IPS-18c (cell line): ENCODE measurements around the gene A2M.
"Not testable (repeated sequence)": the region's sequence is repeated elsewhere in the genome, so short reads cannot be mapped to it uniquely, and the experiment has no call there.

Experiments used
- H3K4me3 ChIP-seq: 2 replicates; pipeline ENCODE4 v1.7.0; 2013; ENCODE audit warnings: low read depth, mild to moderate bottlenecking, low read length, moderate library complexity; ENCODE audit not compliant: insufficient read depth
- H3K9me3 ChIP-seq: one replicate; pipeline ENCODE4 v1.6.1; 2013; ENCODE audit warnings: mild to moderate bottlenecking, low read length, moderate library complexity; ENCODE audit not compliant: control insufficient read depth, insufficient read depth

Gene A2M

DNA sequence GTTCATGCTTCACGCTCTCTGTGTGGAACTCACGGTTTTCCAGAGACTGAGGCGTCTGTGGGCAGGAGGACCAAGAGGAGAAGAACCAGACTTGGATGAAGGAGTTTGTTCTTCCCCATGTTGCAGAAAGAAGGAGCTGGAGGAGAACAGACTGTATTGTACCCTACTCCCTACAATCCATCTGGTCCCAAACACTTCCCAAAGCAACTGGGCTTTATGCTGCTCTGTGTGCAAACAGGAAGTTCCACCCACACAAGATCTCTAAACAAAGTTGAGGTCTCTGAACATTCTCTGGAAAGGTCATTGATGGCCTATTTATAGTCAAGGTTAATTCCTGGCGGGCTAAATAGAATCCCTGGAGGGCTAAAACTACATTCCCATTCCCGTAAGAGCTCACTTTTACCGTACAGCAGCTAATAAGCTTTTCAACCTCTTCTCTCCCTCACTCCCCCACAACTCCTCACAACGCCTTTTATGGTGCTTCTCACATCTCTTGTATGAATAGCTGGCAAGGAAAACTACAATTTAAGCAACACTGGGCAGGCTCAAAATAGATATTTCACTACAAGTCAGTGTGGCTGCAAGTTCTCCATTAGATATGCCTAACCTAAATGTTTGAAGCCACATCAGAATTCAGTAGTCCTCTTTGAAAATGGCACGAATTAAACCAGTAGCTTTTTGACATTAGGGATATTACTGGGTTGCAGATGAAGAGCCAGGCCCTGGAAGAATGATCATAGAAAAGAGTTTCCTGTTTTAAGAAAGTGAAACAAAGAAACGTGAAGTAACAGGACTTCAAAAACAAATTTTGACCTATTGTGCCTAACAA lies at the start of gene A2M:
Gene A2M, minus strand, starts transcription at position 189 of the 829 bp plus-strand sequence. Its CDS starts 70 bp downstream, at position 119.
- Histone ChIP-seq H3K9me3 (no peaks in the 10 kb centered on the region), H3K4me3 (no peak within 1 kb of the TSS)

DNA sequence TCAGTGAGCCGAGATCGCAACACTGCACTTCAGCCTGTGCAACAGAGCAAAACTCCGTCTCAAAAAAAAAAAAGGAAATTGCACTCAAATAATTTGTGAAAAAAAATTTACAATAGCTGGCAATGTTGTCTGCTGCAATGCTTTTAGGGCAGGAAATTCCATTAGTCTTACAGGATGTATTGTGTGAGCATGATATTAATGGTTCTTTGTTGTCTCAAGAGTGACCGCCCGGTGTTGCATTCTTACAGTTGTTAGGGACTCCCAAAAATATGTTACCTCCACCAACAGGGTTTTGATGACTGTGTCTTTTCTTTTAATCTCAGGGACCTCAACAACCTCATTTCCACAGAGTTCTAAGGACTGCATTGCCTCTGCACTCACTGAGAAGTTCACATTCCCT lies 47.7 kb upstream of the A2M start:
- Histone ChIP-seq H3K9me3 (no peaks in the 10 kb centered on the region), H3K4me3 (no peak overlapping the region)

DNA sequence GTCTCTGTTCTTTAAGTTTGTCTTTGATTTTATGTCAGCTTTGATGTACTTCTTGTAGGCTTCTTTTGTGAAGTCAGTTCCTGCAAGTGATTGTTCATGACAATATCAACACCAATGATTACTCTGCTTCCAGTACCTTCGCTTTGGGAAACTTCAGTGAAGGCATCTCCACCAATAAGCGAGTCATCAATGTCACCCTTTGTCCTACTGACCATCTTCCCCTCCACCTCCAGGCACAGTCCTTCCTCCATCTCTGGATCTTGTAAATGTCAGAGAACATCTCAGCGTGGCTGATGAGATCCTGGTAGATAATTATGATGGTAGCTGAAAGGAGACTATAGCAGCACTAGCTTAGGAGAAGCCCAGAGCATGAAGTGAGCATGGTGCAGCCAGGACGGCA lies 40.4 kb upstream of the A2M start:
- no peaks in the 10 kb centered on the region for H3K9me3 ChIP-seq
- H3K4me3 ChIP-seq, result no peak overlapping the region

DNA sequence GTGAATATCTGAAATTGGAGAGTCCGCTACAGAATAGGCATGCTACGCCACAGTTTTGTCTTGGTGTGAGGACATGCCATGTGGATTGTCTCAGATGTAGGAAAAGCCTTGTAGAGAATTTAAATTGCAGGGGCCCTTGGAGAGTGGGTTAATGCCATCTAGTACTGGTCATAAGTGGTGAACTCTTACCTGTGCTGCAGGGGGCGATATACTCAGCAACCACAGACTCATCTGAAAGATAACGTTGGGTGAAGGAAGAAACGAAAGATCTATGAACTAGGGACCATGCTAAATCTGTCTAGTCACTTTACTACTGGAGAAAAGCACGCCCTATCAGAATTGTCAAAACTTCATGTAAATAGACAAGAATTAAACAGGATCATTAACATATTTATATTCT lies 33.7 kb upstream of the A2M start:
- H3K4me3 ChIP-seq, result no peak overlapping the region
- H3K9me3 ChIP-seq, result no peaks in the 10 kb centered on the region

DNA sequence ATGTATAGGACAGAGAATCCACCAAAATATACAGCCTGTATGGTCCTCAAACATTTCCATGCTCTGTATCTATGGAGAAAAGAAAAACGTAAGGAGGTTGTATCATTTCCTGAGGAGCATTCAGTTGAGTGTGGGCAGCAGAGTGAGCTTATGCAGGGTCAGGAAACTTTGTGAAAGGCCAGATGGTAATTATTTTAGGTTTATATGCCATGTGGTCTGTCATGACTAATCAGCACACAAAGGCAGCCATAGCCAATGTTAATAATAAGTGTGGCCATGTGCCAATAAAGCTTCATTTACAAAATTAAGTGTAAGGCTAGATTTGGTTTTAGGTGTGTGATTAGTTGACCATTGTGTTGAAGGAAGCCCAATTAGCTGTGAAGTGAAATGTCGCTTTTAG lies 33.2 kb upstream of the A2M start:
- Histone ChIP-seq H3K4me3 (no peak overlapping the region), H3K9me3 (no peaks in the 10 kb centered on the region)

DNA sequence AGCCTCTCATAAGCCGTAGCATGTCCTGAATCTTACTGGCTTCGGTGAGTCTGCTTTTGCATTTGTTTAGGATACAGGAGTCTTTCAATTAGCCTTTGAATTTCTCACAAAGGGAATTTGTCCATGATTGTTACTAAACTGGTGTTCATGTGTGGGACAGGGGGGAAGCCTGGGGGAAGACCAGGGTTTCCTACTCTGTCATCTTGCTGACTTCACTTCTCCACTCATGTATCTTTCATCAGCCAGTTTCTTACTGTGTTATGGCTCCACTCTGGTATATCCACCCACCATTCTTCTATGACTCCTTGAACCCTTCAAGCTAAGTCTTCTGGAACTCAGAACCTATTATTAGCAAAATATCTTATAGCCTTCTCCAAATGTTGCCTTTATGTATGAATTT lies 31.7 kb upstream of the A2M start:
- Histone ChIP-seq H3K4me3 (no peak overlapping the region), H3K9me3 (peaks cover 4% of the 10 kb centered on the region)

DNA sequence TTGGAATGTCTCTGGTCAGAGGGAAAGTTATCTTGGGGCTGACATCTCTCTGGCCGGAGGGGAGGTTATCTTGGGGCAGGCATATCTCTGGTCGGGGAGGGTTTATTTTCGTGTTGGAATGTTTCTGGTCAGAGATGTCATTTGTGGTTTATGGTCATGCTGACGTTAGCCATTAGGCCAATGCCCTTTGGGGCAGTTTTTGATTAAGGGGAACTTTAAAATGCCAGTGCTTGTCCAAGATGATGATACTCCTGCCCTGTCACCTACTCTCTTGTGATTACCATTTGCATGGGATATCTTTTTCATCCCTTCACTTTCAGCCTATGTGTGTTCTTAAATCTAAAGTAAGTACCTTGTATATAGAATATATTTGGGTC lies 29.0 kb upstream of the A2M start:
- peaks cover 4% of the 10 kb centered on the region for H3K9me3 ChIP-seq
- H3K4me3 ChIP-seq, result no peak overlapping the region

DNA sequence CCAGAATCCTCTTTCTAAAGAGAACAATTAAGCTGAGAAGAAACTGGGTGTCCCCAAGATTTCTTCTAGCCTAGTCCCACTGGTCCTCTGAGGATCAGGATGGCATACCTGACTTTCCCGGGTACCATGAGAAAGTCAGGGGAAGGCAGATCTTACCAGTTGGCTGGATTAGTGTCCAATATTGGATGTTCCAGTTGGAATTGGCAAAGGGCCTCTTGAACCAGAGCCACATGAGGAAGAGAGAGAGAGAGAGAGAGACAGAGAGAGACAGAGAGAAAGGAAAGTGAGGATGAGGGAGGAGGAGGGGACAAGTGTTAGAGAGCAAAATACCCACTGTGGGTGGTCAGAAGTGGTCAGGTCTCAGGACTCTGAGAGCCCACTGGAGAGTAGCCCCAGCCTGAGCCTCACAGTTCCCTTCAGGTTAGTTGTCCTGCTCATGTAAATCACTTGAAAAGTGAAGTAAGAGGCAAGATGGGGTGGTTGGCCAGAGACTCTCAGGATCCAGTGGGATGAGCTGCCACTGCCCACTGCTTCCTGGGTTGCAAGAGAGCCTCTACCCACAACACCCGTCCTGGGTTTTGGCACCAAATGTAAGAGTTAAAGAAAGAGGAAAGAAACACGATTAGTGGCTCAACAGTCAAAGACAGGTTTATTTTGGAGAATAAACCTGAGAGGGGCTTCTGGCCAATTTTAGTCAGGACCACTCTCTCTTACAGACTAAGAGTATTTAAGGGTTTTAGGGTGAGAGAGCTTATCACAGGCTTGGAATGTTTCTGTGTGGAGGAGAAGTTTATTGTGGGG lies 28.4 kb upstream of the A2M start:
- H3K4me3 ChIP-seq, result no peak overlapping the region
- peaks cover 4% of the 10 kb centered on the region for H3K9me3 ChIP-seq

DNA sequence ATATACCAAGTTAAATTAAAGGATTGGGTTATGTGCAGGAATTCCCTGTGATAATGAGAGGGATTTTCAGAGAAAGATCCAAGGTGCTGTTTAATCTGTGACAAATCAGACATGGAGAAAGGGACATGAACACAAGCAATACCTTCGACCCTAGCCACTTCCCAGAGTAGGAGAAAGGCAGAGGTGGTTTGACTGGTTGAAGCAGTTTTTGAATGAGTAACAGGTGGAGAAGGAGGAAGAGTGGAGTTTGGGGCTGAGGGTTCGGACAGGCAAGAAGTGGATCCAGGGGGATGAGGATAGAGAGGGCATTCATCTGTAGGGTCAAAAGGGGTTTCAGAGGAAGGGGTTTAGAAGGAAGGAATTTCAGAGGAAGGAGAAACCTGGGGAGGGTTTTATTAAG lies 27.4 kb upstream of the A2M start:
- no peak overlapping the region for H3K4me3 ChIP-seq
- peaks cover 4% of the 10 kb centered on the region for H3K9me3 ChIP-seq

DNA sequence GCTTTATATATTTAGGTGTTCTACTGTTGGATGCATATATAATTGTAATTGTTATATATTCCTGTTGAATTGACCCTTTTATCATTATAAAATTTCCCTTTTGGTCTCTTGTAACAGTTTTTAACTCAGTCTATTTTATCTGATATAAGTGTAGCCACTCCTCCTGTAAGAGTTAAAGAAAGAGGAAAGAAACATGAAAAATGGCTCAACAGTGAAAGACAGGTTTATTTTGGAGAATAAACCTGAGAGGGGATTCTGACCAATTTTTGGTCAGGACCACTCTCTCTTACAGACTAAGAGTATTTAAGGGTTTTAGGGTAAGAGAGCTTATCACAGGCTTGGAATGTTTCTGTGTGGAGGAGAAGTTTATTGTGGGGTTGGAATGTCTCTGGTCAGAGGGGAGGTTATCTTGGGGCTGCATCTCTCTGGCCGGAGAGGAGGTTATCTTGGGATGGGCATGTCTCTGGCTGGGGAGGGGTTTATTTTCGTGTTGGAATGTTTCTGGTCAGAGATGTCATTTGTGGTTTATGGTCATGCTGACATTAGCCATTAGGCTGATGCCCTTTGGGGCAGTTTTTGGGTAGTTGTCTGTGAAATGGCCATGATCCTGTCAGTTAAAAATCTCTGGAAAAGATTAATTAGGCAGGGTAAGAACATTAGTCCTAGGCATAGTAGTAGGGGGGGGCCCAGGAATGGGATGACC lies 24.0 kb upstream of the A2M start:
- not testable (repeated sequence) for H3K4me3 ChIP-seq, H3K9me3 ChIP-seq

DNA sequence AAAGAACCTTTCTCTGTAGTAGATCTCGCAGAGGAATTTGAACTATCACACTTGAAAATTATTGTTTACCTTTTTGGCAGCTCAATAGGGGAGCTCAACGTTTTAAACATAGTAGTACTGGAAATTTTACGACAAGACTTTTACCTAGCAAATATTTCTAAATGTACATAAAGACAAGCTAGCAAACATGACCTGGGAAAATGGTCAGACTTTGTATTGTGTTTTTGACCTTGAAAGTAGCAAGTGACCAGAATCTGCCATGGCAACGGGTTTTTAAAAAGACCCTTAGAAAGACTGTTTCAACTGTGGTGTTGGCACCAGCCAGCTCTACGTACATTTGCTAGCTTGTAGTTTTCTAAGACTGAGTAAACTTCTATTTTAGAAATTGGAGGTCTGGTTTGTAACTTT lies 20.2 kb upstream of the A2M start:
- Histone ChIP-seq H3K4me3 (no peak overlapping the region), H3K9me3 (no peaks in the 10 kb centered on the region)

DNA sequence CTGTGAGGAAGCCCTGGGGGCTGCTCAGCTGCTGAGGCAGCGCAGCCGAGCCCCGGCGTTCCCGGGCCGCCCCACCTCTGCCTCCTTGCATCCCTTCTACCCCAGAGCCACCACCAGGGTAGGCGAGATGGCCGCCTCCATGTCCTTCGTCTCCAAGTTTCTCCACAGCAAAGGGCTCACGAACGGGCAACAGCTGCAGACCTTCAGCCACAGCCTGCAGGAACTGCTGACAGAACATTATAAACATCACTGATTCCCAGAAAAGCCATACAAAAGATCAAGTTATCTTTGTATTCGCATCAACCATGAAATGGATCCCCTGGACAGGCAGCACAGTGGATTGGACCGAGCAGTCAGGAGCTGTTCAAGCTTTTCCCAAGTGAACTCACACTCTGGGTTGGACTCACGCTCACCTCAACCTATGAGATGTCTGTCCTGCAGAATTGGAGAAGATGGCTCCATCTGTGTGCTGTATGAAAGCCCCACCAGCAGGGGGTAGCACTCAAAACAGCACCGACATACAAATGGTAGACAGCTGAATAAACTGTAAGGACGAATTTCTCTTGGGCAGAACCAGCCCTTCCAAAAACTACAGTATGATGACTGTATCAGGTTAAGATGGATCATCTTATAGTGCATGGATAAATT lies 19.4 kb upstream of the A2M start:
- no peak overlapping the region for H3K4me3 ChIP-seq
- no peaks in the 10 kb centered on the region for H3K9me3 ChIP-seq

DNA sequence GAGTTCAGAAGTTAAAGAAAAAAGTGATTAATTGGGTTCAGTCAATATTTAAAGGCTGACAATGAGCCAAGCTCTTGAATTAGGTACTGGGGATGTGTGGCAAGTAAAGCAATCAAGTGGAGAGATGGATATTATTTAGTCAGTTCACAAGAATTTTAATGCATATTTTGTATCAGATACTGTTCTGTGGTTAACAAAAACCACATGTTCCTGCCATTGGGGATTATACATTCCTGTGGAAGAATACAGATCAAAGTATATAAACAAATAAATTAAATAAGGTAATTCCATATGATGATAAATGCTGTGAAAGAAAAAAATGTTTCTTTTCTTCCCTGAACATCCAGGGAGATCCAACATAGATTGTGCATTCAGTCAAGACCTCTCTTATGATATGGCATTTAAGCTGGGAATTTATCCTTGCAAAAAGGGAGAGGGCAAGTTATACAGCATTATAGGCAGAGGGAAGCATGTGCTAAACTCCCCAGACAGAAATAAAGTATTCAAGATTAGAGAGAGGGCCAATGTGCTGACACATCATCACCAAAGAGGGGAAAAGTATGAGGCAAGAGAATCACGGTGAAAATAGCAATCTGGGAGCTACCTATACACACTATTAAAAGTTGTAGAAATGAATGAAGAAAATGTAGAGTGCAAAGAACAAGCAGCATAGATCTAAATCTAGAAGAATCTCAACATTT lies 17.6 kb upstream of the A2M start:
- no peak overlapping the region for H3K4me3 ChIP-seq
- H3K9me3 ChIP-seq, result no peaks in the 10 kb centered on the region

DNA sequence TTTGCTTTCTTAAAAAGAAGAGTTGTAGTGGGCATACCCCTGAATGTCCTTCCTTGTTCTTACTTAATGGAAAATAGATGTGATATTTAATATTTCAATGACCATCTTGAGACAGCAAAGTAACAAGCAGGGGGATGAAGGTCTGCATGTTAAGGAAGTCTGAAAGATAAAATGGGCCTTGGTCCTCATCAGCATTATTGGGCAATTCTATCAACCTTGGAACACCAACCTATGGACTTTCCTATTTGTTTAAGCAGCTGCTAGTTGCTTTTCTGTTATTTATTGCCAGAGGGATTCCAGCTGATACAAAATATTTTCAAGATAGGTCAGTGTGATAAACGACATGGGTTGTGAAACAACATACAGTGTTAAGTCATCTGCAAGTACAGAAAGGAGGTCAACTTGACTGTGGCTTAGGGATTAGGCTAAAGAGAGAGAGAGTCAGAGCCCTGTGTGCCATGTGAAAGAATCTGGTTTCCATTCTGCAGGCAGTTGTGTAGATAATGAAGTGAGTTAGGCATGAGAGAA lies 16.4 kb upstream of the A2M start:
- no peak overlapping the region for H3K4me3 ChIP-seq

DNA sequence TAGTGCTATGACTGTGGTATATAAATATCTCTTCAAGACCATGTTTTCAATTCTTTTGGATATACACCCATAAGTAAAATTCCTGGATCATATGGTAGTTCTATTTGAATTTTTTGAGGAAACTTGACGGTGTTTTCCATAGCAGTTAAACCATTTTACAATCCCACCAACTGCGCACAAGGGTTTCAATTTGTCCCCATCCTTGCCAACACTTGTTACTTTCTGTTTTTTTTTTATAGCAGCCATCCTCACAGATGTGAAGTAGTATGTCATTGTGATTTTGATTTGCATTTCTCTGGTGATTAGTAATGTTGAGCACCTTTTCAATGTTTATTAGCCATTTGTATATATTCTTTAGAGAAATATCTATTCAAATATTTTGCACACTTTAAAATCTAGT lies 14.5 kb upstream of the A2M start:
- Histone ChIP-seq H3K9me3 (no peaks in the 10 kb centered on the region), H3K4me3 (no peak overlapping the region)

More for the DNA sequence above, 16.4 kb upstream of the A2M start:
- H3K9me3 ChIP-seq, result no peaks in the 10 kb centered on the region

DNA sequence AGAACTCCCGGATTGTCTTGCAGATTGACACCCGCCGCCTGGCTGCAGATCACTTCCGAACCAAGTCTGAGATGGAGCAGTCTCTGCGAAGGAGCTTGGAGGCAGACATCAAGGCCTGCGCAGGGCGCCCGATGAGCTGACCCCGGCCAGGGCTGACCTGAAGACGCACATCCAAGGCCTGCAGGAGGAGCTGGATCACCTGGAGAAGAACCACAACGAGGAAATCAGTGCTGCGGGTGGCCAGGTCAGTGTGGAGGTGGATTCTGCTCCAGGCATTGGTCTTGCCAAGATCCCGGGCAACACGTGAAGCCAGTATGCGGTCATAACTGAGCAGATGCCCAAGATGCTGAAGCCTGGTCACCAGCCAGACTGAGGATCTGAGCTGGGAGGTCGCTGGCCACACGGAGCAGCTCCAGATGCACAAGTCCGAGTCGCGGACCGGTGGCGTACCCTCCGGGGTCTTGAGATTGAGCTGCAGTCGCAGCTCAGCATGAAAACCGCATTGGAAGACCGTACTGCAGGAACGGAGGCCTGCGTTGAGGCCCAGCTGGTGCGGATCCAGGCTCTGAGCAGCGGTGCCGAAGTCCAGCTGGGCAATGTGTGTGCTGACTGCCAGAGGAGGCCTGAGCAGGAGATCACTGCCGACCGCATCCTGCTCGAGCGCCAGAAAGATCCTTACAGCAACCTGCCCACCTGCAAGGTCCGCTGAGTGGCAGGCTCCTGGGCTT lies 12.4 kb upstream of the A2M start:
- no peaks in the 10 kb centered on the region for H3K9me3 ChIP-seq
- no peak overlapping the region for H3K4me3 ChIP-seq
